ENCODE measurements around the gene PRPF40A. TPM values are rescaled to one million over a fixed set of nuclear protein-coding genes. Genes with fewer than 3 reads are reported as not detected.

The PRPF40A gene
- total and polyA plus RNA-seq, 9 of the 15 experiments (the other 6 are each of a cell fraction or from before 2014, with no cell fraction given), result 168 to 304 (median 264) TPM

- TF ChIP-seq, protein P1, sequence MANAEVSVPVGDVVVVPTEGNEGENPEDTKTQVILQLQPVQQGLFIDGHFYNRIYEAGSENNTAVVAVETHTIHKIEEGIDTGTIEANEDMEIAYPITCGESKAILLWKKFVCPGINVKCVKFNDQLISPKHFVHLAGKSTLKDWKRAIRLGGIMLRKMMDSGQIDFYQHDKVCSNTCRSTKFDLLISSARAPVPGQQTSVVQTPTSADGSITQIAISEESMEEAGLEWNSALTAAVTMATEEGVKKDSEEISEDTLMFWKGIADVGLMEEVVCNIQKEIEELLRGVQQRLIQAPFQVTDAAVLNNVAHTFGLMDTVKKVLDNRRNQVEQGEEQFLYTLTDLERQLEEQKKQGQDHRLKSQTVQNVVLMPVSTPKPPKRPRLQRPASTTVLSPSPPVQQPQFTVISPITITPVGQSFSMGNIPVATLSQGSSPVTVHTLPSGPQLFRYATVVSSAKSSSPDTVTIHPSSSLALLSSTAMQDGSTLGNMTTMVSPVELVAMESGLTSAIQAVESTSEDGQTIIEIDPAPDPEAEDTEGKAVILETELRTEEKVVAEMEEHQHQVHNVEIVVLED (CRISPR knock-in tag; IDR thresholded peaks at IDR 0.05), result peak; percentile 91
- TF ChIP-seq ZBTB49 (CRISPR knock-in tag; IDR thresholded peaks at IDR 0.05; ENCODE audit: borderline replicate concordance), result peak; percentile 63; the same call in 1 of the 2 replicates
- peak; percentile 86; the same call in 1 of the 2 replicates for TF ChIP-seq SIN3B (IDR thresholded peaks at IDR 0.05; ENCODE audit: low read depth)
- TF ChIP-seq, protein P2, sequence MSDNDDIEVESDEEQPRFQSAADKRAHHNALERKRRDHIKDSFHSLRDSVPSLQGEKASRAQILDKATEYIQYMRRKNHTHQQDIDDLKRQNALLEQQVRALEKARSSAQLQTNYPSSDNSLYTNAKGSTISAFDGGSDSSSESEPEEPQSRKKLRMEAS (CRISPR knock-in tag; IDR thresholded peaks at IDR 0.05), result peak; percentile 76
- TF ChIP-seq KLF13 (tag; IDR thresholded peaks at IDR 0.05; ENCODE audit: borderline replicate concordance, low read depth), result no peak
- no peak; the same call in 1 of the 2 replicates for TF ChIP-seq ZNF316 (IDR thresholded peaks at IDR 0.05)
- no peak for TF ChIP-seq SMAD4 (CRISPR knock-in tag; conservative IDR thresholded peaks at IDR 0.05)
- TF ChIP-seq E2F8 (IDR thresholded peaks at IDR 0.05; ENCODE audit: low read depth, partially characterized antibody), result no peak
- TF ChIP-seq, protein P3, sequence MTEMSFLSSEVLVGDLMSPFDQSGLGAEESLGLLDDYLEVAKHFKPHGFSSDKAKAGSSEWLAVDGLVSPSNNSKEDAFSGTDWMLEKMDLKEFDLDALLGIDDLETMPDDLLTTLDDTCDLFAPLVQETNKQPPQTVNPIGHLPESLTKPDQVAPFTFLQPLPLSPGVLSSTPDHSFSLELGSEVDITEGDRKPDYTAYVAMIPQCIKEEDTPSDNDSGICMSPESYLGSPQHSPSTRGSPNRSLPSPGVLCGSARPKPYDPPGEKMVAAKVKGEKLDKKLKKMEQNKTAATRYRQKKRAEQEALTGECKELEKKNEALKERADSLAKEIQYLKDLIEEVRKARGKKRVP (CRISPR knock-in tag; IDR thresholded peaks at IDR 0.05), result no peak
- no peak for TF ChIP-seq RBM14 (IDR thresholded peaks at IDR 0.05; ENCODE audit: borderline replicate concordance, insufficient read depth, low read depth, low read length)
- TF ChIP-seq, protein P4, sequence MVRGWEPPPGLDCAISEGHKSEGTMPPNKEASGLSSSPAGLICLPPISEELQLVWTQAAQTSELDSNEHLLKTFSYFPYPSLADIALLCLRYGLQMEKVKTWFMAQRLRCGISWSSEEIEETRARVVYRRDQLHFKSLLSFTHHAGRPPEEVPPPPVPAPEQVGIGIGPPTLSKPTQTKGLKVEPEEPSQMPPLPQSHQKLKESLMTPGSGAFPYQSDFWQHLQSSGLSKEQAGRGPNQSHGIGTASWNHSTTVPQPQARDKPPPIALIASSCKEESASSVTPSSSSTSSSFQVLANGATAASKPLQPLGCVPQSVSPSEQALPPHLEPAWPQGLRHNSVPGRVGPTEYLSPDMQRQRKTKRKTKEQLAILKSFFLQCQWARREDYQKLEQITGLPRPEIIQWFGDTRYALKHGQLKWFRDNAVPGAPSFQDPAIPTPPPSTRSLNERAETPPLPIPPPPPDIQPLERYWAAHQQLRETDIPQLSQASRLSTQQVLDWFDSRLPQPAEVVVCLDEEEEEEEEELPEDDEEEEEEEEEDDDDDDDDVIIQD (CRISPR knock-in tag; IDR thresholded peaks at IDR 0.05), result no peak
- TF ChIP-seq SLC30A9 (CRISPR knock-in tag; IDR thresholded peaks at IDR 0.05), result no peak
- peak; percentile 89 to 91 for TF ChIP-seq NRF1 (conservative IDR thresholded peaks at IDR 0.05 in 1 of 2, IDR thresholded peaks at IDR 0.05 in 1 of 2)
Measured at GRCh38 chr2:152717228-152718075, at the start of gene PRPF40A (continued).
